SIG-M5 (cell line): ENCODE data around the gene BTBD7.

Source experiments
- DNase-seq: peaks from one replicate; lab custom pipeline; 2025; lab: John Stamatoyannopoulos, UW

Gene BTBD7

GRCh38 chr14:93199031-93199430 is 133.8 kb downstream of the BTBD7 start:
- DNase-seq: no peak

GRCh38 chr14:93195316-93195999 is 137.4 kb downstream of the BTBD7 start:
- DNase-seq: no peak
